Measurements from ENCODE around the gene CPTP.

Gene CPTP

GRCh38 chr1:1320666-1321448 lies 3.7 kb upstream of the CPTP start:
- DNase-seq (ENCODE audit: low read depth), result no peak

GRCh38 chr1:1321477-1321876 lies 3.1 kb upstream of the CPTP start:
- no peak for DNase-seq (ENCODE audit: low read depth)

DNA sequence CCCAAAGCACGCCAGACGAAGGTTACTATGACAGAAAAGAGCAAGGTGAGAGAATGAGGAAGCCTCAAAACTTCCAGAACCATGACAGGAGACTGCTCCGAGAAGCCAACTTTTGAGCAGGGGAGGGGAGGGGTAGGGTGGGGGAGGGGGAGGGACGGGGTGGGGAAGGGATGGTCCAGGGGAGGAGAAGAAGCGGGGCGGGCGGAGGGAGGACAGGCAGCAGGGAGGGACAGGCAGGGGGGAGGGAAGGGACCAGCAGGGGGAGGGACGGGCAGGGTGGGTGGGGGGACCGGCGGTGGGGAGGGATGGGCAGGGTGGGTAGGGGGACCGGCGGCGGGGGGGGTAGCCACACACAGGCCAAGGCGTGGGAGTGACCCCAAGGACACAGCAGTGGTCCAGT lies 2.2 kb upstream of the CPTP start:
- DNase-seq (ENCODE audit: low read depth), result no peak

- no peak for DNase-seq (ENCODE audit: low read depth)
Measured at GRCh38 chr1:1322952-1323351, 1.6 kb upstream of the CPTP start.

GRCh38 chr1:1324084-1324523 lies 498 bp upstream of the CPTP start:
- no peak for DNase-seq (ENCODE audit: low read depth)

DNA sequence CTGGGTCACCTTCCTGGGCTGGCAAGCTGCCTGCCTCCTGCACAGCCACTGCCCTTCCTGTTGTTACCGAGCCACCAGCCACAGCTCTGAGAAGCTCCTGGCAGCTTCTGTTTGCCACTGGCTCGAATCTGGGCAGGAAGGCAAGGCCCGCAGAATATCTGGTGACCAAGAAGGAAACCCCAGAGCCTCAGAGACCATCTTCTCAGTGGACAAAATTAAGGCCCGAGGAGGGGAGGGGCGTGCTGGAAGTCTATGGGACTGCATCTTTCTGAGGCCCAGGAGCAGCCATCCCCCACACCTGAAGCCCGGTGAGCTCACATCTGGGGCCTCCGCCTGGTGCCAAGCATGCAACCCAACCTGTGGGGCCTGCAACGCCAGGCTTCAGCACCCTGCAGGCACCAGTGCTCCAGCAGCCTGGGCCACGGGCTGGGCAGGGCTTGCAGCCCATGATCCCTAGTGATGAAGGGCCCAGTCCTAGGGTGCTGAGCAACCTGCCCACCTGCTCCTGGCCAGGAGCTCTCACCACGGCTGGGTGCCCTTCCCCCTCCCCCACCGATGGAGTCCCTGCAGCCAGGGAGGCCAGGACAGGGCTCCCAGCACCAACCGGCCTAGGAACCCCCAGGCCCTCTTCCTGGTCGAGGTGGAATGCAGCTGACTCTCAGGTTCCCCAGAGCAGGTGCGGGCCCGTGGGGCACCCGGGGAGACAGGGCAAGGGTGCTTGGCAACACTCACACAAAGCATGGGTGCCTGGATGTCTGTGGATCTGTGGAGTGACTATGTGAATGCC lies 879 bp downstream of the CPTP start:
- DNase-seq (ENCODE audit: low read depth), result no peak

GRCh38 chr1:1326075-1326605 lies 1.5 kb downstream of the CPTP start:
- DNase-seq (ENCODE audit: low read depth), result no peak

DNA sequence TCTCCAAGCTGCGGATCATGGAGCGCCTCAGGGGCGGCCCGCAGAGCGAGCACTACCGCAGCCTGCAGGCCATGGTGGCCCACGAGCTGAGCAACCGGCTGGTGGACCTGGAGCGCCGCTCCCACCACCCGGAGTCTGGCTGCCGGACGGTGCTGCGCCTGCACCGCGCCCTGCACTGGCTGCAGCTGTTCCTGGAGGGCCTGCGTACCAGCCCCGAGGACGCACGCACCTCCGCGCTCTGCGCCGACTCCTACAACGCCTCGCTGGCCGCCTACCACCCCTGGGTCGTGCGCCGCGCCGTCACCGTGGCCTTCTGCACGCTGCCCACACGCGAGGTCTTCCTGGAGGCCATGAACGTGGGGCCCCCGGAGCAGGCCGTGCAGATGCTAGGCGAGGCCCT lies 2.7 kb downstream of the CPTP start:
- DNase-seq (ENCODE audit: low read depth), result no peak

GRCh38 chr1:1328254-1328653 lies 3.7 kb downstream of the CPTP start:
- DNase-seq (ENCODE audit: low read depth), result no peak

DNA sequence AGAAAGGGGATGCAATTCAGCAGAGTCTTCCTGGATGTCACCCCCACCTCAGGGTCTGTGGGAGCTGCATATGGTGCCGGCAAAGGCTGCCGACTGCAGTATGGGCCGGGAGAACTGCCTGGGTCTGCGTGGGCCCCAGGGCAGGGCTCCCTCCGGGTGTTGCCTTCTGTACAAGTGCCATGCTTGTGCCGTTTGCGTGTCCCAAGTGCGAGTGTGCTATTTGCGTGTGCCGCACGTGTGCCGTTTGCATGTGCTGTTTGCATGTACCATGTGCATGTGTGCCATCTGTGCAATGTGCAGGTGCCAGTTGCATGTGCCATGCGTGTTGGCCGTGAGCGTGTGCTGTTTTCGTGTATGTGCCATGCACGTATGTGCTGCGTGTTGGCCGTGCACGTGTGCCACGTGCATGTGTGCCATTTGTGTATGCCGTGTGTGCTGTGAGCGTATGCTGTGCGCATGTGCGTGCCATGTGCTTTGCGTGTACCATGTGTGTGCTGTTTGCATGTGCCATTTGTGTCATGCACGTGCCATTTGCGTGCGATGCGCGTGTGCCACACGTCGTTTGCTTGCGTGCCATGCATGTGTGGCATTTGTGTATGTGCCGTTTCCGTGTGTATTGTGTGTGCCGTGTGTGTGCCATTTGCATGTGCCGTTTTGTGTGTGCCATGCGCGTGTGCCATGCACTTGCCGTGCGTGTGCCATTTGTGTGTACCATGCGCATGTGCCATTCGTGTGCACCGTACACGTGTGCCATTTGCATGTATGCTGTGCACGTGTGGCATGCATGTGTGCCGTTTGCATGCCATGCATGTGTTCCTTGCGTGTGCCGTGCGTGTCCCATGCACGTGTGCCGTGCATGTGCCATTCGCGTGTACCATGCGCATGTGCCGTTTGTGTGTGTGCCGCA lies 5.0 kb downstream of the CPTP start:
- no peak for DNase-seq (ENCODE audit: low read depth)

GRCh38 chr1:1330366-1331067 lies 5.9 kb downstream of the CPTP start:
- no peak for DNase-seq (ENCODE audit: low read depth)

- no peak for DNase-seq (ENCODE audit: low read depth)
Measured at GRCh38 chr1:1331068-1331965, 6.7 kb downstream of the CPTP start, which contains the start of gene TAS1R3. Gene TAS1R3, plus strand, starts transcription at chr1:1331280. Its CDS starts 66 bp downstream, at chr1:1331346.

GRCh38 chr1:1332031-1332755 lies 7.6 kb downstream of the CPTP start:
- DNase-seq (ENCODE audit: low read depth), result no peak

DNA sequence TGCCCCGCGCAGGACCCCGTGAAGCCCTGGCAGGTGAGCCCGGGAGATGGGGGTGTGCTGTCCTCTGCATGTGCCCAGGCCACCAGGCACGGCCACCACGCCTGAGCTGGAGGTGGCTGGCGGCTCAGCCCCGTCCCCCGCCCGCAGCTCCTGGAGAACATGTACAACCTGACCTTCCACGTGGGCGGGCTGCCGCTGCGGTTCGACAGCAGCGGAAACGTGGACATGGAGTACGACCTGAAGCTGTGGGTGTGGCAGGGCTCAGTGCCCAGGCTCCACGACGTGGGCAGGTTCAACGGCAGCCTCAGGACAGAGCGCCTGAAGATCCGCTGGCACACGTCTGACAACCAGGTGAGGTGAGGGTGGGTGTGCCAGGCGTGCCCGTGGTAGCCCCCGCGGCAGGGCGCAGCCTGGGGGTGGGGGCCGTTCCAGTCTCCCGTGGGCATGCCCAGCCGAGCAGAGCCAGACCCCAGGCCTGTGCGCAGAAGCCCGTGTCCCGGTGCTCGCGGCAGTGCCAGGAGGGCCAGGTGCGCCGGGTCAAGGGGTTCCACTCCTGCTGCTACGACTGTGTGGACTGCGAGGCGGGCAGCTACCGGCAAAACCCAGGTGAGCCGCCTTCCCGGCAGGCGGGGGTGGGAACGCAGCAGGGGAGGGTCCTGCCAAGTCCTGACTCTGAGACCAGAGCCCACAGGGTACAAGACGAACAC lies 8.3 kb downstream of the CPTP start:
- DNase-seq (ENCODE audit: low read depth), result no peak

GRCh38 chr1:1333551-1334241 lies 9.1 kb downstream of the CPTP start:
- no peak for DNase-seq (ENCODE audit: low read depth)

- no peak for DNase-seq (ENCODE audit: low read depth)
Measured at GRCh38 chr1:1334835-1335234, 10.2 kb downstream of the CPTP start.

GRCh38 chr1:1335283-1335682 lies 10.7 kb downstream of the CPTP start:
- no peak for DNase-seq (ENCODE audit: low read depth)

- no peak for DNase-seq (ENCODE audit: low read depth)
Measured at GRCh38 chr1:1335792-1336248, 11.2 kb downstream of the CPTP start.

Data from HS-5 (cell line).